H1 (cell line): ENCODE data around the gene ALPK3. TPM values are rescaled to one million over a fixed set of nuclear protein-coding genes. Genes with fewer than 3 reads are reported as not detected.

Source experiments
- ATF3 ChIP-seq: IDR thresholded peaks from 2 replicates; pipeline ENCODE4 v1.6.1; 2011; ENCODE audit warnings: low read depth, mild to moderate bottlenecking, low read length; ENCODE audit not compliant: insufficient read depth
- BRCA1 ChIP-seq: IDR thresholded peaks from 2 replicates; pipeline ENCODE4 v1.6.1; 2012; ENCODE audit warnings: low read depth, low read length, improper control_type of control experiment
- CBX8 ChIP-seq: fragments of 300-800, 300-1000 bp; sonication (generic); IDR thresholded peaks from 2 replicates; pipeline ENCODE4 v1.7.1; 2016; ENCODE audit warnings: low read depth, low read length, borderline replicate concordance
- GABPA ChIP-seq: IDR thresholded peaks from 2 replicates; pipeline ENCODE4 v1.6.1; 2011; ENCODE audit warnings: mild to moderate bottlenecking, low read length, moderate library complexity, borderline replicate concordance; ENCODE audit not compliant: insufficient read depth
- TAF1 ChIP-seq: IDR thresholded peaks from 2 replicates; pipeline ENCODE4 v1.6.1; 2011; ENCODE audit warnings: mild to moderate bottlenecking, low read depth, low read length
- polyA plus RNA-seq, 7 experiments: library from polyadenylated mRNA; depleted of rRNA in 3 of 7; stranded (reverse) in 5 of 7; unstranded in 2 of 7; fragments of >200 nt in 5 of 7; fragments of 200-250 nt in 2 of 7; gene quantifications; 1 replicate in 5 of 7; 2 replicates in 1 of 7; 4 replicates in 1 of 7; pipeline versions ENCODE4 v1.2.1 to v1.2.3, GENCODE V29; 2011 to 2013; ENCODE audit warnings: missing spikeins in 2 of 7, mixed read lengths in 2 of 7
- total RNA-seq: library from RNA; stranded (reverse); fragmentation: NEBNext Ultra II Directional; extraction: Animal tissue kit (Norgen Biotek cat#: 25700); gene quantifications from 2 replicates; pipeline ENCODE4 v1.2.1, GENCODE V29; 2021

The ALPK3 gene
- total and polyA plus RNA-seq, 2 of the 8 experiments (the other 6 are each of a cell fraction or from before 2014, with no cell fraction given): 4.4 to 19.2 TPM

GRCh38 chr15:84800365-84800806 is 16.8 kb upstream of the ALPK3 start (continued):
- TF ChIP-seq CBX8 (no peak), TAF1 (no peak), GABPA (no peak), BRCA1 (no peak), ATF3 (no peak)
